ENCODE results near the gene POU6F1. TPM values are rescaled to one million over a fixed set of nuclear protein-coding genes. Genes with fewer than 3 reads are reported as not detected.

The POU6F1 gene
- total and polyA plus RNA-seq, 9 of the 15 experiments (the other 6 are each of a cell fraction or from before 2014, with no cell fraction given), result 0.14 to 3.3 (median 1.1) TPM

GRCh38 chr12:51238510-51239334, 20.9 kb upstream of the POU6F1 start, which contains the start of gene DAZAP2 (continued):
- TF ChIP-seq PHF20 (IDR thresholded peaks at IDR 0.05; ENCODE audit: partially characterized antibody) (peak; percentile 81), XRCC3 (IDR thresholded peaks at IDR 0.05) (no peak), MYBL2 (IDR thresholded peaks at IDR 0.05; ENCODE audit: low read depth) (no peak; the same call in 1 of the 2 replicates), MYBL2 (CRISPR knock-in tag; IDR thresholded peaks at IDR 0.05; ENCODE audit: borderline replicate concordance) (no peak), SRSF7 (optimal IDR thresholded peaks at IDR 0.05; ENCODE audit: low read depth, low read length) (no peak), RBM14 (IDR thresholded peaks at IDR 0.05; ENCODE audit: borderline replicate concordance, insufficient read depth, low read depth, low read length) (0 out of 2 replicates have a peak, but pooled peaks have one; percentile 92), MGA (IDR thresholded peaks at IDR 0.05) (no peak), ZNF324 (CRISPR knock-in tag; IDR thresholded peaks at IDR 0.05) (no peak), MCM2 (IDR thresholded peaks at IDR 0.05; ENCODE audit: low read depth) (no peak), SMAD3 (CRISPR knock-in tag; conservative IDR thresholded peaks at IDR 0.05) (0 out of 2 replicates have a peak, but pooled peaks have one; percentile 49)
- TF ChIP-seq, protein P1, sequence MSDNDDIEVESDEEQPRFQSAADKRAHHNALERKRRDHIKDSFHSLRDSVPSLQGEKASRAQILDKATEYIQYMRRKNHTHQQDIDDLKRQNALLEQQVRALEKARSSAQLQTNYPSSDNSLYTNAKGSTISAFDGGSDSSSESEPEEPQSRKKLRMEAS (CRISPR knock-in tag; IDR thresholded peaks at IDR 0.05), result peak; percentile 43; the same call in 1 of the 2 replicates

Measured in K562 (cell line).